GM18517 (cell line): ENCODE measurements around the gene MARCHF2.

ENCODE experiments used
- ATAC-seq: cut with Tn5 transposase; IDR thresholded peaks from one replicate; pipeline ENCODE4 v1.9.1; 2021; ENCODE audit warnings: mild to moderate bottlenecking, moderate library complexity; ENCODE audit not compliant: unreplicated experiment

The MARCHF2 gene

DNA sequence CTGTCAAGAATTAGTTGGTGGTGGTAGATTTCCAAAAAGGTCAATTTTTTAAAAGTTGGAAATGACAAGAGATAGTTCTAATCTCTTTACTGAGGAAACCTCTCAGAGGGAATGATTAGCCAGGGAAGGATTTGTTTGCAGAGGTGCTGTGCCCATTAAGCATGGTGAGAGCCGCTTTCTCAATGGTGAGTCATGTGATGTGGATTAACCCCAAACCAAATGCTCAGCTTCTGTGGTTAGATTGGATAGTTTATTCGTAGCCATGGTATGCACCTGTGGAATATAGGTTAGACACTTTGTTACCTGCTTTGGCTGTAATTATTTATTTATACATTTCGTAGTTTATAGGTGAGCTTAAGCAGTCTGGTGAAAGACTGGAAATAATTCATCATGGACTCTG is 38.8 kb downstream of the MARCHF2 start:
- ATAC-seq: no peak

DNA sequence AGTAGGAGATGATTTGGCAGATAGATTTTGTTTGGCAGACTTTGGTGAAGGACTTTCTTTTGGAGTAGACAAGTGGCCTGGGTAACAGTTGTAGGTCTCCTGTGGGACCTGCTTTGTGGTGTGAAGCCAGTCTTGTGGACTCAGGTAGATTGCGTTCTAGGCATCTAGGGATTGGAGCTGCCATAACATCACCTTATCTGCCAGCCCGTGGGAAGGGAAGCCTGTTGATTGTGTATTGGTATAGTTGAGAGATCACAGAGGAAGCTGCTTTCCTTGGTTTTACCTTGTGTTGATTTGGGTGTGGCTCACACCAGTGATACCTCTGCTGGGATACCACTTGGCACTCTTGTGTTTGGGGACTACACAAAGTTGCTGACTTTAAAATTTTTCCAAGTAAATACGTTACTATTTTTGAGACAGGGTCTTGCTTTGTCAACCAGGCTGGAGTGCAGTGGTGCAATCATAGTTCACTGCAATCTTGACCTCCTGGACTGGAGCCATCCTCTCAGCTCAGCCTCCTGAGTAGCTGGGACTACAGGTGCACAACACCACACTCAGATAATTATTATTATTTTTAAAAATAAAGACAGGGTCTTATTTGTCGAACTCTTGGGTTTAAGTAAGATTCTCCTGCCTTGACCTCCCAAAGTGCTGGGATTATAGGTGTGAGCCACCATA is 39.5 kb downstream of the MARCHF2 start:
- no peak for ATAC-seq

GRCh38 chr19:8453616-8454015 is 40.5 kb downstream of the MARCHF2 start:
- ATAC-seq: no peak

- no peak for ATAC-seq
Observed at GRCh38 chr19:8454218-8454617, 41.1 kb downstream of the MARCHF2 start.

- no peak for ATAC-seq
Observed at GRCh38 chr19:8455018-8455417, 41.9 kb downstream of the MARCHF2 start.

DNA sequence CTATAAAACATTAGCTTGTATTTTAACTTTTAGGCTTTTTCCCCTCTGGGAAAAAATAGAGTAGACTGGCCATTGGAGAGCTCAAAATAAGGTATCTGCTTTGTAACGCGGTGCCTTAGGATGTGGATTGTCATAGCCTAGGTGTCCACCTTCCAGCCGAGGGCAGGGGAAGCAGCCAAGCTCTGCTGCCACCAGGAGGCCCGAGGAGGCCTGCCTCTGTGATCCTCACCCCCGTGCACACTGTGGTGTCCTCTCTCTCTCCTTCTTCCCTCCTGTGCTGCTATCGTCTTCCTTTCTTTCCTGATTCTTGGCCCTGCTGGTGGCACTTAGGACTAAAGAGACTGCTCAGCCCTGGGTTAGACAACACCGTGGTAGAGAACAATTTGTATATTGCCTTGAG is 43.0 kb downstream of the MARCHF2 start:
- no peak for ATAC-seq

DNA sequence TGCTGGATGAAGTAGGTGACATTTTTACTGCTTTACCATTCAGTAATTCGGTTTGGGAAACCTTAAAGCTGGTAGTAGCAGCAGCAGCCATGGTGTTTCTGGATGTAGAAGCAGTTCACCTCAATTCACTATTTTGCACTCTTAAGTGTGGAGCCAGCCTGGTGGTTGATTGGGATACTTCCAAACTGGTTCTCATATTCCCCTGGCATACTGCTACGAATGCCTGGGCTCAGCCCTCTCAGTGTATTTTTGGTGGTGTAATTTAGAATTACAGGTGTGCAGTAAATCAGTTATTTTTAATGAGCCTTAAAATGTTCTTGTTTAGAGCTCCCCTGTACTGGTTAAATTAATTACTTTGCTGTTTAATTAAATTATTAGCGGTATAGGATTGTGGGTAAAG is 44.1 kb downstream of the MARCHF2 start:
- ATAC-seq: no peak

DNA sequence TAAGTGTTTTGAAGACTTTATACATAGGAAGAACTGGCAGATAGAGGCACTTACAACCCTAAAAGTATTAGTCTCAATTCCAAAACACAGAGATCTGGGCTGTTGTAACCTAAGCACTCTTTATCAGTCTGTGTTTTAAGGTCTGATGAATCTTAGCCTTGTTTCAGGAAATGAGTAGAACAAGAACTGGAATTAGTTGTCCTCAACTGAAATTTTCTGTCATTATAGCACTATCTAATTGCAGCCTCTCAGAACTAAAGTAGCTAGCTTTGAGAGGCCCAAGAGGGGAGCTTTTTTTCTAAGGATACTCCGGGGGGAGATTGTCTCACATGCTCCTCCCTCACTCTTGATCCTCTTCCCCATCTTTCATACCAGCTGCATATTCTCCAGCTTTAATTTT is 44.7 kb downstream of the MARCHF2 start:
- no peak for ATAC-seq

- no peak for ATAC-seq
Observed at GRCh38 chr19:8458380-8458779, 45.3 kb downstream of the MARCHF2 start.

- no peak for ATAC-seq
Observed at GRCh38 chr19:8459095-8459494, 46.0 kb downstream of the MARCHF2 start.

- ATAC-seq: no peak
Observed at GRCh38 chr19:8459520-8460270, 46.6 kb downstream of the MARCHF2 start.

GRCh38 chr19:8460516-8461298 is 47.6 kb downstream of the MARCHF2 start:
- ATAC-seq: no peak

DNA sequence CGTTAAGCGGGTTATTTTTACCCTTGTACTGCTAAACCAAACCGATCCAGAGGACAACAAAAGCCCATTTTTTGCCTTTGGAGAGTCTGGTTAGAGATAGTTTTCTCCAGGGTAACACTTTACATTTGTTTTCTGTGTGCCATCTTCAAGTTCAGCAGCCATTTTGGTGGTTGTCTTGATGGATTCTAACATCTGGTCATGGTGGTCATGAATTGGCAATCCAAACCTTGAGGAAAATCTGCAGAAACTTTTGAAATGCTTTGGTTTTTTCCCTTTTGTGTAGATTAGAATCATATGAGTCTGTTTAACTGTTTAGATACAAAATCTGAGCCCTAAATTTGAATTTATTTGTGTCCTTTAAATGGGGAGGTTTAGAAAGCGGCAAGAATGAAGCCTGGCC is 48.3 kb downstream of the MARCHF2 start:
- ATAC-seq: no peak

- ATAC-seq: no peak
Observed at GRCh38 chr19:8461891-8462290, 48.8 kb downstream of the MARCHF2 start.

GRCh38 chr19:8462571-8462970 is 49.5 kb downstream of the MARCHF2 start:
- no peak for ATAC-seq

DNA sequence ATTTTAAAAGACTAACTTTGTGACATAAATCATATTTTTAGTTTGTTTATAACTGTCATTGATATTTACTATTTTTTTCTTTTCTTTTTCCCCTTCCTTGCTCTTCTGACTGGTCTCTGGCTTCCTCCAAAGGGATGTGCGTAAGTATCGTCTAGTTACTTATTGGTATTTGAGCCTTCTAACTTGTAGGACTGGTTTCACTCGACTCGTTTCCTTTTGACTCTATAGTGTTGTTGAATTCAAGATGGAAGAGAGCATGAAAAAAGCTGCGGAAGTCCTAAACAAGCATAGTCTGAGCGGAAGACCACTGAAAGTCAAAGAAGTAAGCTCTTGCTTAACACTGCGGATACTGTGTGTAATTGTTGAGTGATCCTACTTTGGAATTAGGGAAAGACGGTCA is 50.3 kb downstream of the MARCHF2 start:
- ATAC-seq: no peak

GRCh38 chr19:8466018-8466417 is 52.9 kb downstream of the MARCHF2 start:
- no peak for ATAC-seq

GRCh38 chr19:8468124-8468523 is 55.0 kb downstream of the MARCHF2 start:
- no peak for ATAC-seq

DNA sequence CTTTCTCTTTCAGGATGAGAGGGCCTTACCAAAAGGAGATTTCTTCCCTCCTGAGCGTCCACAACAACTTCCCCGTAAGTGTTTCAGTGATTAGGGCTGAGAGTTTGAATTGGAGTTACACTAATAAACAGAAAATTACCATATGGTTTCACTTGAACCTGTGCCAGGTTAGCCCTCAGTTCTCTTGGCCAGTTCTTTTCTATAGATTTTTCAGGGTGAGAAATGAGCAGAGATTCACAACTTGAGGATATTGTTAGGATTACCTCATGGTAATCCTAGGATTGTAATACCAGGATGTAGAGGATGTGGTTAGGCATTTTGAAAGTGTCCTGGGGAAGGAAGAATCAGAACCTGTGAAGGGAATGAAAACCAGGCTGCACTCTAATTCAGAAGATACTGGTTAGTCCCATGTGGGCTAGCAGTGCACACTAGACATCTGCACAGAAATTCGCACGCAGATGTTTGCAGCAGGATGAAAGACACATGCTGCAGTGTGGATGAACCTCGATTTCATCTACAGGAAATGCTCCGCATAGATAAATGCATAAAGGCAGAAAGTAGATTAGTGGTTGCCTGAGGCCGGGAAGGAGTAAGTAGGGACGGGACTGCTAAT is 55.8 kb downstream of the MARCHF2 start:
- ATAC-seq: no peak

DNA sequence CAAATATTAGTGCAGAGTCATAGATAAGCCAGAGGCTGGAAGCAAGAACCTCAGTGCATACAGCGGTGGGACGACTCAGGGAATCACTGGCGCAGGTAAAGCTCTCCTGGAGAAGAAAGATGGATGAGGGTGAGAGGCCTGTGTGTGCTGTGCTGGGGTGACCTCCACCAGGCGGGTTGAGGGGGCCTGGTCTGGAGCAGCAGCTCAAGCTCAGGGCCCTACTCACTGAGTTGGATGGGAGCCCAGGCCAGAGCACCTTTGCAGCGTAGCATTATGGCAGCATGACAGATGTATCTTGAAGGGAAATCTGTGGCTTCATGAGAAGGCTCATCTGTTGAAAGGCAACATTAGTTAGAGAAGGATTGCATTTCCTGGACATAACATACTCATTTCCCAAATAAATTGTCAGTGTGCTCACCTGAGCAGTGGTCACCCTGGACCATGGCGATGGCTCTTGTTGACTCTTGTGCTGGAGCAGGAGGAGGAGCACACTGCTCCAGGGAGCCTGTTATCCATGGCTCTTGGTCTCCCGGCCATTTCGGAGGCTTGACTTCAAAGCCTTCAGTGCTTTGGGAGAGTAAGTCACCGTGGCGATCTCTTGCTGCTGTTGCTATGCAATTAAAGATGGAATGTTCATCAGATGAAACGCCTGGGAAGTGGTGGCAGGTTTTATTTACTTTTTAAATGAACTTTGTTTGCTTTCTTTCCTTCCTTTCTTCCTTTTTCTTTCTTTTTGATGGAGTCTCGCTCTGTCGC is 56.7 kb downstream of the MARCHF2 start:
- ATAC-seq: no peak
